ENCODE data around the gene GRID1. TPM values are rescaled to one million over a fixed set of nuclear protein-coding genes. Genes with fewer than 3 reads are reported as not detected.

The GRID1 gene
- polyA plus RNA-seq, 1 of the 3 experiments (the other 2 are of a cell fraction): 0.13 TPM

- Histone ChIP-seq H3K9ac (no peak overlapping the region), H3K9me2 (no peaks in the 10 kb centered on the region), H3K9me3 (no peaks in the 10 kb centered on the region), H3K4me3 (ENCODE audit: low read depth in 2 of 2, low read length in 1 of 2) (no peak overlapping the region), H4K20me1 (ENCODE audit: insufficient read depth) (no peaks in the 10 kb centered on the region), H3K4me1 (ENCODE audit: control insufficient read depth in 1 of 2, insufficient read depth in 2 of 2, low read depth in 1 of 2, low read length in 1 of 2) (peaks cover 0 to 13% of the 10 kb centered on the region in 2 experiments; a peak in 2 of 4 replicates), H3K27ac (ENCODE audit: low read depth in 2 of 2, low read length in 1 of 2) (no peak overlapping the region), H3K27me3 (ENCODE audit: insufficient read depth) (no peaks in the 10 kb centered on the region), H3K4me2 (no peak overlapping the region), H3F3A (replicated peaks; ENCODE audit: insufficient read depth) (no peaks in the 10 kb centered on the region), H3K79me2 (ENCODE audit: insufficient read depth) (no peaks in the 10 kb centered on the region), H3K36me3 (replicated peaks in 1 of 2; ENCODE audit: control insufficient read depth in 1 of 2, insufficient read depth in 2 of 2, low read length in 1 of 2) (no peaks in the 10 kb centered on the region), H2AFZ (ENCODE audit: low read depth) (no peak overlapping the region)
- ChIA-PET CTCF (no interaction called here), POLR2A (no interaction called here)
- WGBS (ENCODE audit: low lambda C conversion rate): 0% methylated on average over 1 of the region's 2 CpGs
- TF ChIP-seq ELF1 (IDR thresholded peaks at IDR 0.05): no peak
- TF ChIP-seq RFX5 (IDR thresholded peaks at IDR 0.05; ENCODE audit: low read length): no peak
- no peak for DNase-seq
Measured at GRCh38 chr10:86122646-86123045, 243.9 kb downstream of the GRID1 start.

GRCh38 chr10:86121200-86121599 is 245.4 kb downstream of the GRID1 start:
- 60% methylated on average over 1 of the region's 1 CpG for WGBS (ENCODE audit: low lambda C conversion rate)

DNA sequence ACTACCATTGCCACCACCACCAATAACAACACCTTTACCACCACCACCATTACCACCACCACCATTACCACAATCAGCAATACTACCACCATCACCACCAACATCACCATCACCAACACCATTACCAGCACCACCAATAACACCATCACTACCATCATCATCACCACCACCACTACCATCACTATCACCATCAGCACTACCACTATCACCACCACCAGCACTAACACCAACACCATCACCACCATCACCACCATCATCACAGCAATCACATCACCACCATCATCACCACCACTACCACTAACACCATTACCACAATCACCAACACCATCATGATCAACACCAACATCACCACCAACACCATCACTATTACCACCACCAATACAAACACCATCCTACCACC is 249.5 kb downstream of the GRID1 start:
- Histone ChIP-seq H3K27ac (ENCODE audit: low read depth in 2 of 2, low read length in 1 of 2) (no peak overlapping the region), H3K36me3 (replicated peaks in 1 of 2; ENCODE audit: control insufficient read depth in 1 of 2, insufficient read depth in 2 of 2, low read length in 1 of 2) (no peaks in the 10 kb centered on the region), H2AFZ (ENCODE audit: low read depth) (no peak overlapping the region), H3K4me2 (no peak overlapping the region), H3K4me1 (ENCODE audit: control insufficient read depth in 1 of 2, insufficient read depth in 2 of 2, low read depth in 1 of 2, low read length in 1 of 2) (no peaks in the 10 kb centered on the region), H3F3A (replicated peaks; ENCODE audit: insufficient read depth) (no peaks in the 10 kb centered on the region), H3K27me3 (ENCODE audit: insufficient read depth) (no peaks in the 10 kb centered on the region), H4K20me1 (ENCODE audit: insufficient read depth) (no peaks in the 10 kb centered on the region), H3K4me3 (ENCODE audit: low read depth in 2 of 2, low read length in 1 of 2) (no peak overlapping the region), H3K9ac (no peak overlapping the region), H3K79me2 (ENCODE audit: insufficient read depth) (no peaks in the 10 kb centered on the region), H3K9me3 (no peaks in the 10 kb centered on the region), H3K9me2 (no peaks in the 10 kb centered on the region)
- DNase-seq: no peak
- ChIA-PET CTCF (no interaction called here), POLR2A (no interaction called here)
- TF ChIP-seq MEF2A (IDR thresholded peaks at IDR 0.05; ENCODE audit: borderline replicate concordance, low read depth): no peak
- TF ChIP-seq YY1 (IDR thresholded peaks at IDR 0.05; ENCODE audit: low read depth): no peak
- TF ChIP-seq TEAD4 (IDR thresholded peaks at IDR 0.05; ENCODE audit: borderline replicate concordance, insufficient read depth): no peak
- no peak for TF ChIP-seq TAF1 (IDR thresholded peaks at IDR 0.05; ENCODE audit: borderline replicate concordance, low read depth, low read length)
- no peak for TF ChIP-seq ELF1 (IDR thresholded peaks at IDR 0.05)
- TF ChIP-seq RXRA (IDR thresholded peaks at IDR 0.05; ENCODE audit: borderline replicate concordance, low read depth): no peak
- no peak for TF ChIP-seq JUND (IDR thresholded peaks at IDR 0.05)
- no peak for TF ChIP-seq RFX5 (IDR thresholded peaks at IDR 0.05; ENCODE audit: low read length)
- TF ChIP-seq NRF1 (IDR thresholded peaks at IDR 0.05; ENCODE audit: low read depth, low read length): no peak
- TF ChIP-seq, protein P1, sequence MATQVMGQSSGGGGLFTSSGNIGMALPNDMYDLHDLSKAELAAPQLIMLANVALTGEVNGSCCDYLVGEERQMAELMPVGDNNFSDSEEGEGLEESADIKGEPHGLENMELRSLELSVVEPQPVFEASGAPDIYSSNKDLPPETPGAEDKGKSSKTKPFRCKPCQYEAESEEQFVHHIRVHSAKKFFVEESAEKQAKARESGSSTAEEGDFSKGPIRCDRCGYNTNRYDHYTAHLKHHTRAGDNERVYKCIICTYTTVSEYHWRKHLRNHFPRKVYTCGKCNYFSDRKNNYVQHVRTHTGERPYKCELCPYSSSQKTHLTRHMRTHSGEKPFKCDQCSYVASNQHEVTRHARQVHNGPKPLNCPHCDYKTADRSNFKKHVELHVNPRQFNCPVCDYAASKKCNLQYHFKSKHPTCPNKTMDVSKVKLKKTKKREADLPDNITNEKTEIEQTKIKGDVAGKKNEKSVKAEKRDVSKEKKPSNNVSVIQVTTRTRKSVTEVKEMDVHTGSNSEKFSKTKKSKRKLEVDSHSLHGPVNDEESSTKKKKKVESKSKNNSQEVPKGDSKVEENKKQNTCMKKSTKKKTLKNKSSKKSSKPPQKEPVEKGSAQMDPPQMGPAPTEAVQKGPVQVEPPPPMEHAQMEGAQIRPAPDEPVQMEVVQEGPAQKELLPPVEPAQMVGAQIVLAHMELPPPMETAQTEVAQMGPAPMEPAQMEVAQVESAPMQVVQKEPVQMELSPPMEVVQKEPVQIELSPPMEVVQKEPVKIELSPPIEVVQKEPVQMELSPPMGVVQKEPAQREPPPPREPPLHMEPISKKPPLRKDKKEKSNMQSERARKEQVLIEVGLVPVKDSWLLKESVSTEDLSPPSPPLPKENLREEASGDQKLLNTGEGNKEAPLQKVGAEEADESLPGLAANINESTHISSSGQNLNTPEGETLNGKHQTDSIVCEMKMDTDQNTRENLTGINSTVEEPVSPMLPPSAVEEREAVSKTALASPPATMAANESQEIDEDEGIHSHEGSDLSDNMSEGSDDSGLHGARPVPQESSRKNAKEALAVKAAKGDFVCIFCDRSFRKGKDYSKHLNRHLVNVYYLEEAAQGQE (IDR thresholded peaks at IDR 0.05; ENCODE audit: low read depth, low read length): no peak

More at GRCh38 chr10:86121200-86121599, 245.4 kb downstream of the GRID1 start:
- Histone ChIP-seq H3K9me3 (no peaks in the 10 kb centered on the region), H3K4me3 (ENCODE audit: low read depth in 2 of 2, low read length in 1 of 2) (no peak overlapping the region), H4K20me1 (ENCODE audit: insufficient read depth) (no peaks in the 10 kb centered on the region), H3K36me3 (replicated peaks in 1 of 2; ENCODE audit: control insufficient read depth in 1 of 2, insufficient read depth in 2 of 2, low read length in 1 of 2) (no peaks in the 10 kb centered on the region), H3K79me2 (ENCODE audit: insufficient read depth) (no peaks in the 10 kb centered on the region), H3F3A (replicated peaks; ENCODE audit: insufficient read depth) (no peaks in the 10 kb centered on the region), H2AFZ (ENCODE audit: low read depth) (no peak overlapping the region), H3K27me3 (ENCODE audit: insufficient read depth) (no peaks in the 10 kb centered on the region), H3K4me2 (no peak overlapping the region), H3K9ac (no peak overlapping the region), H3K9me2 (no peaks in the 10 kb centered on the region), H3K27ac (ENCODE audit: low read depth in 2 of 2, low read length in 1 of 2) (no peak overlapping the region), H3K4me1 (ENCODE audit: control insufficient read depth in 1 of 2, insufficient read depth in 2 of 2, low read depth in 1 of 2, low read length in 1 of 2) (no peaks in the 10 kb centered on the region)
- POLR2A ChIA-PET: no interaction called here
- no peak for TF ChIP-seq ZBTB33 (IDR thresholded peaks at IDR 0.05; ENCODE audit: borderline replicate concordance, low read depth)
- no peak for TF ChIP-seq NFIC (IDR thresholded peaks at IDR 0.05; ENCODE audit: borderline replicate concordance)
- no peak for TF ChIP-seq FOXJ3 (CRISPR knock-in tag; IDR thresholded peaks at IDR 0.05)
- no peak for TF ChIP-seq ELF1 (IDR thresholded peaks at IDR 0.05)
- TF ChIP-seq MXI1 (IDR thresholded peaks at IDR 0.05; ENCODE audit: low read depth, low read length): no peak
- no peak for TF ChIP-seq POLR2AphosphoS5 (IDR thresholded peaks at IDR 0.05; ENCODE audit: low read depth, low read length)
- no peak for TF ChIP-seq SMC3 (IDR thresholded peaks at IDR 0.05; ENCODE audit: low read depth, low read length)
- no peak for TF ChIP-seq EP300 (IDR thresholded peaks at IDR 0.05; ENCODE audit: borderline replicate concordance in 1 of 2, low read depth in 1 of 2, low read length in 1 of 2)
- no peak for TF ChIP-seq TEAD4 (IDR thresholded peaks at IDR 0.05; ENCODE audit: borderline replicate concordance, insufficient read depth)
- TF ChIP-seq FOSL2 (IDR thresholded peaks at IDR 0.05; ENCODE audit: borderline replicate concordance, low read depth): no peak
- CTCF ChIA-PET: no interaction called here
- DNase-seq: no peak
